ENCODE measurements around the gene VPS39.
"Not testable (repeated sequence)": the region's sequence is repeated elsewhere in the genome, so short reads cannot be mapped to it uniquely, and the experiment has no call there.

VPS39 gene

GRCh38 chr15:42232606-42233005 is 24.5 kb upstream of the VPS39 start:
- TF ChIP-seq CTCF (conservative IDR thresholded peaks at IDR 0.05; ENCODE audit: low read depth): no peak
- CTCF ChIA-PET: interaction anchor here (0.7 kb wide), 1 partner anchor 812 kb away, joined by 3 read pairs; no protein-coding TSS in a partner anchor

GRCh38 chr15:42231088-42231487 is 23.0 kb upstream of the VPS39 start:
- no peak for TF ChIP-seq CTCF (conservative IDR thresholded peaks at IDR 0.05; ENCODE audit: low read depth)
- POLR2A ChIA-PET (ENCODE audit: low non-redundant PET): no interaction called here
- CTCF ChIA-PET: interaction anchor here (0.6 kb wide), 1 partner anchor 753 kb away, joined by 4 read pairs; no protein-coding TSS in a partner anchor

More at GRCh38 chr15:42232606-42233005, 24.5 kb upstream of the VPS39 start:
- no peak overlapping the region for H3K27ac ChIP-seq
- POLR2A ChIA-PET (ENCODE audit: low non-redundant PET): no interaction called here
- DNase-seq (ENCODE audit: low spot score): no peak

GRCh38 chr15:42228981-42229380 is 20.9 kb upstream of the VPS39 start:
- POLR2A ChIA-PET (ENCODE audit: low non-redundant PET); H3K27ac ChIP-seq; DNase-seq (ENCODE audit: low spot score); CTCF ChIA-PET: not testable (repeated sequence)

More at GRCh38 chr15:42231088-42231487, 23.0 kb upstream of the VPS39 start:
- DNase-seq (ENCODE audit: low spot score): no peak
- H3K27ac ChIP-seq: no peak overlapping the region

GRCh38 chr15:42228036-42228435 is 19.9 kb upstream of the VPS39 start:
- POLR2A ChIA-PET (ENCODE audit: low non-redundant PET): no interaction called here
- H3K27ac ChIP-seq: no peak overlapping the region
- no peak for DNase-seq (ENCODE audit: low spot score)
- CTCF ChIA-PET: no interaction called here
- TF ChIP-seq CTCF (conservative IDR thresholded peaks at IDR 0.05; ENCODE audit: low read depth): no peak

GRCh38 chr15:42226648-42227047 is 18.5 kb upstream of the VPS39 start:
- TF ChIP-seq CTCF (conservative IDR thresholded peaks at IDR 0.05; ENCODE audit: low read depth): no peak
- POLR2A ChIA-PET (ENCODE audit: low non-redundant PET): no interaction called here
- CTCF ChIA-PET: no interaction called here
- no peak overlapping the region for H3K27ac ChIP-seq
- no peak for DNase-seq (ENCODE audit: low spot score)

GRCh38 chr15:42220216-42220615 is 12.1 kb upstream of the VPS39 start:
- ChIA-PET POLR2A (ENCODE audit: low non-redundant PET) (no interaction called here), CTCF (interaction anchor here (0.6 kb wide), 1 partner anchor 14 kb away, joined by 3 read pairs; no protein-coding TSS in a partner anchor)
- TF ChIP-seq CTCF (conservative IDR thresholded peaks at IDR 0.05; ENCODE audit: low read depth): no peak
- H3K27ac ChIP-seq: no peak overlapping the region
- DNase-seq (ENCODE audit: low spot score): no peak

GRCh38 chr15:42218953-42219592 is 11.0 kb upstream of the VPS39 start:
- DNase-seq (ENCODE audit: low spot score): no peak

More at GRCh38 chr15:42218953-42219592, 11.0 kb upstream of the VPS39 start:
- no peak overlapping the region for H3K27ac ChIP-seq
- ChIA-PET POLR2A (ENCODE audit: low non-redundant PET) (no interaction called here), CTCF (no interaction called here)
- no peak for TF ChIP-seq CTCF (conservative IDR thresholded peaks at IDR 0.05; ENCODE audit: low read depth)

Data from RWPE1 (cell line).